Psoas muscle (tissue), 8 donors: ENCODE results near the gene GPC6. TPM values are rescaled to one million over a fixed set of nuclear protein-coding genes. Genes with fewer than 3 reads are reported as not detected.
"Not testable (repeated sequence)": the region's sequence is repeated elsewhere in the genome, so short reads cannot be mapped to it uniquely, and the experiment has no call there.

ENCODE experiments used
- ATAC-seq, 4 donors: fragments of 200-7000 bp; cut with Tn5 transposase; one replicate each; pipeline ENCODE4 v1.9.1; 2020; ENCODE audit warnings: moderate library complexity in 3 of 4, mild to moderate bottlenecking in 2 of 4
- DNase-seq, 2 donors: peaks; one replicate each; pipeline ENCODE4 v3.0.0-alpha.2; 2020
- H3K27ac ChIP-seq: fragments of 200-600 bp; one replicate; pipeline ENCODE4 v1.8.0; 2022
- H3K27me3 ChIP-seq, 3 donors: fragments of 200-600 bp in 1 of 3; one replicate each; pipeline versions ENCODE4 v1.6.1 to v1.8.0; 2013 to 2022; ENCODE audit warnings: low read length in 2 of 3, mild to moderate bottlenecking in 2 of 3, moderate library complexity in 1 of 3; ENCODE audit not compliant: insufficient read depth in 3 of 3
- H3K36me3 ChIP-seq, 2 donors: fragments of 200-600 bp in 1 of 2; one replicate each; pipeline versions ENCODE4 v1.6.1 to v1.8.0; 2013 to 2022; ENCODE audit warnings: low read depth in 1 of 2, mild to moderate bottlenecking in 1 of 2, moderate library complexity in 1 of 2; ENCODE audit not compliant: insufficient read depth in 1 of 2
- H3K4me1 ChIP-seq: fragments of 200-600 bp; one replicate; pipeline ENCODE4 v1.8.0; 2022
- H3K4me3 ChIP-seq: fragments of 200-600 bp; one replicate; pipeline ENCODE4 v1.8.0; 2022; ENCODE audit warnings: mild to moderate bottlenecking
- H3K9me3 ChIP-seq: fragments of 200-600 bp; one replicate; pipeline ENCODE4 v1.8.0; 2022
- WGBS, 3 donors: extraction: QIAGEN DNeasy Blood & Tissue Kit; methylation state at CpG; one replicate each; pipeline versions ENCODE4 v1.1.6 to v1.1.7; 2013; 5-methylcytosine and 5-hydroxymethylcytosine counted together
- intact Hi-C, 2 donors: fragments of 100-400 bp; cut with DNase I; formaldehyde crosslinking; loops; one replicate each; pipeline versions ENCODE4 v1.11.0 to v1.14.2; 2022
- polyA plus RNA-seq, 3 donors: library from polyadenylated mRNA; stranded (reverse); fragments of 200-250 nt; gene quantifications; one replicate each; pipeline ENCODE4 v1.2.3, GENCODE V29; 2013
- total RNA-seq, 4 donors: library from RNA; stranded (reverse); fragmentation: NEBNext Ultra II Directional in 2 of 4; extraction: Animal tissue kit (Norgen Biotek cat#: 25700) in 2 of 4; gene quantifications; one replicate each; pipeline versions ENCODE4 v1.2.1 to v1.2.4, GENCODE V29; 2021 to 2023
- TF ChIP-seq, protein P1 (sequence below): fragments of 200-600 bp; IDR thresholded peaks from one replicate; pipeline ENCODE4 v1.8.0; 2022; ENCODE audit warnings: antibody characterized with exemption
- donor health status: healthy with polysubstance abuse.
- donor health status: DM: no; HTN: no; CAD: no; lungs with moderate emphysema.
- donor health status: Bipolar disorder and iron deficiency.
- donor health status: healthy.
- donor health status: DM: yes; HTN: yes; CAD: no.
- donor health status: DM: no; HTN: no; CAD: no.
- donor health status: DM: no; HTN: no; CAD: no.
- donor health status: DM: yes; HTN: yes; CAD: no.

Gene GPC6
- total and polyA plus RNA-seq, 7 donors, result 0.07 to 3.7 (median 0.57) TPM

DNA sequence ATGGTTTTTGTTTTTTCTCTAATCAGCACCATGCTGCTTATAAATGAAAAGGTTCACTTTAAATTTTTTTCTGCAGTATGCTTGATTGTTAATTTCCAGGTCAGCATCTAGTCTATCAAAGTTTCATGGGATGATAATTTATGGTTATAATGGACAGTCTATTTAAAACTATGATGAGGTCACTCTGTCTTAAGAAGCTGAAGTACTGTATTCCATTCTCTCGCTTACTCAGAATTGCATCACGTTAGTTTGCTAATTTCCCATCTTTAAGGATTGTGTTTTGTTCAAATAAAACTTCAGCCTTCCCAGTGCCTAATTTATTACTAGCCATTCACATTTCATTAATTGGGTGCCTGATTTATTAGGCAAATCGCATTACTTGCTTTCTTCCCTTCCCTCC, 94.3 kb downstream of the GPC6 start:
- ATAC-seq, result no peak
- DNase-seq, result no peak
- WGBS, 3 donors, result 65 to 75% (median 73%) methylated on average over 3 of the region's 3 CpGs
- Histone ChIP-seq H3K36me3 (no peaks in the 10 kb centered on the region), H3K27ac (no peak overlapping the region), H3K4me1 (no peaks in the 10 kb centered on the region), H3K4me3 (no peak overlapping the region), H3K27me3 (no peaks in the 10 kb centered on the region), H3K9me3 (no peaks in the 10 kb centered on the region)
- intact Hi-C loops, result no loop called here
- TF ChIP-seq, protein P1, sequence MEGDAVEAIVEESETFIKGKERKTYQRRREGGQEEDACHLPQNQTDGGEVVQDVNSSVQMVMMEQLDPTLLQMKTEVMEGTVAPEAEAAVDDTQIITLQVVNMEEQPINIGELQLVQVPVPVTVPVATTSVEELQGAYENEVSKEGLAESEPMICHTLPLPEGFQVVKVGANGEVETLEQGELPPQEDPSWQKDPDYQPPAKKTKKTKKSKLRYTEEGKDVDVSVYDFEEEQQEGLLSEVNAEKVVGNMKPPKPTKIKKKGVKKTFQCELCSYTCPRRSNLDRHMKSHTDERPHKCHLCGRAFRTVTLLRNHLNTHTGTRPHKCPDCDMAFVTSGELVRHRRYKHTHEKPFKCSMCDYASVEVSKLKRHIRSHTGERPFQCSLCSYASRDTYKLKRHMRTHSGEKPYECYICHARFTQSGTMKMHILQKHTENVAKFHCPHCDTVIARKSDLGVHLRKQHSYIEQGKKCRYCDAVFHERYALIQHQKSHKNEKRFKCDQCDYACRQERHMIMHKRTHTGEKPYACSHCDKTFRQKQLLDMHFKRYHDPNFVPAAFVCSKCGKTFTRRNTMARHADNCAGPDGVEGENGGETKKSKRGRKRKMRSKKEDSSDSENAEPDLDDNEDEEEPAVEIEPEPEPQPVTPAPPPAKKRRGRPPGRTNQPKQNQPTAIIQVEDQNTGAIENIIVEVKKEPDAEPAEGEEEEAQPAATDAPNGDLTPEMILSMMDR, result no peak

DNA sequence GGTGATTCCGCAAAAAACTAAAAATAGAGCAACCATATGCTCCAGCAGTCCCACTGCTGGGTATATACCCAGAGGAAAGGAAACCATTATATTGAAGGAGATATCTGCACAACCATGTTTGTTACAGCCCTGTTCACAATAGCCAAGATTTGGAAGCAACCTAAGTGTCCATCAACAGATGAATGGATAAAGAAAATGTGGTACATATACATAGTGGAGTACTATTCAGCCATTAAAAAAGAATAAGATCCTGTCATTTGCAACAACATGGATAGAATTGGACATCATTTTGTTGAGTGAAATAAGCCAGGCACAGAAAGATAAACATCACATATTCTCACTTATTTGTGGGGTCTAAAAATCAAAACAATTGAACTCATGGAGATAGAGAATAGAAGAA, 97.3 kb downstream of the GPC6 start:
- ATAC-seq, H3K27me3 ChIP-seq, H3K27ac ChIP-seq, H3K4me3 ChIP-seq, H3K4me1 ChIP-seq, DNase-seq, H3K9me3 ChIP-seq, H3K36me3 ChIP-seq, intact Hi-C loops: not testable (repeated sequence)
- 95 to 100% (median 100%) methylated on average over 1 of the region's 1 CpG for WGBS, 3 donors

DNA sequence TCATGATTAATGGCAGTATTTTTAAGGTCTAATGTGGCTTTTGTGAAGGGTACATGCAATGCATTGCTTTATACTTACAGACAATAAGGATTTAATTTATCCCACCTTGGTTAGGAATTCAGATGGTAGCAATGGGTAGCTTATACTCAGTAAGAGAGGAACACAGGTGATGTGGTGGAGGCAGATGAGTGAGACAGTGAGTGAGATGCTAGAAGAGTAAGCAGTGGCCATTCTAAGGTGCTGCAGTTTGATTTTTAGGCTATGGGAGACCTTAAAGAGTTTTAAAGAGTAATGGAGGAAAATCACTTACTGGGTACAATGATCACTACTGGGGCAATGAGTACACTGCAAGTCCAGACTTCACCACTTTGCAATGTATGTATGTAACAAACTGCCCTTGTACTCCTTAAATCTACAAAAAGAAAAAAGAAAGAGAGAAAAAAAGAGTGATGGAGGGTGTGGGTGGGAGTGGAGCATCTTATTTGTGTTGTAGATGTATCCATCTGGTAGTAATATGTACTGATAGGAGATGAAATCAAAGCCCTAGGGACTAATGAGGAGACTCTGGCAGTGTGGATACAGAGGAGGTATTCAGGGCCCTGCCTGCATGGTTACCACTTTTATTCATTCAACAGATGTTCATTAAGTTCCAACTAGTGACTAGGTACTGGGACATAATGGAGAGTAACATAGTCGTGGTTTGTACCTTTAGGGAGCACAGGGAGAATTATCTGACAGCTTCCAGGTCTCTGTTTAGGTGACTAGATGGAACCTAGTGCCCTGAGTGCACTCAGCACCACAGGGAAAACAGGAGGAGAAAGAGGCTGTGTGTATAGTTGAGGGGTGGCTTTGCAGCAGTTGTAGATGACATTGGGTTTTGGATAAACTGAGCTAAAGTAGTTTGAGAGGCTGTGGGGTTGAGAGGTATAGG, 99.0 kb downstream of the GPC6 start:
- H3K4me3 ChIP-seq, result no peak overlapping the region
- TF ChIP-seq, protein P1, result no peak
- intact Hi-C loops, result no loop called here
- no peaks in the 10 kb centered on the region for H3K4me1 ChIP-seq
- H3K27ac ChIP-seq, result no peak overlapping the region
- no peak for ATAC-seq
- WGBS, 3 donors, result 62 to 71% (median 70%) methylated on average over 1 of the region's 1 CpG
- DNase-seq, result no peak
- H3K9me3 ChIP-seq, result no peaks in the 10 kb centered on the region
- H3K36me3 ChIP-seq, result no peaks in the 10 kb centered on the region
- H3K27me3 ChIP-seq, result no peaks in the 10 kb centered on the region

DNA sequence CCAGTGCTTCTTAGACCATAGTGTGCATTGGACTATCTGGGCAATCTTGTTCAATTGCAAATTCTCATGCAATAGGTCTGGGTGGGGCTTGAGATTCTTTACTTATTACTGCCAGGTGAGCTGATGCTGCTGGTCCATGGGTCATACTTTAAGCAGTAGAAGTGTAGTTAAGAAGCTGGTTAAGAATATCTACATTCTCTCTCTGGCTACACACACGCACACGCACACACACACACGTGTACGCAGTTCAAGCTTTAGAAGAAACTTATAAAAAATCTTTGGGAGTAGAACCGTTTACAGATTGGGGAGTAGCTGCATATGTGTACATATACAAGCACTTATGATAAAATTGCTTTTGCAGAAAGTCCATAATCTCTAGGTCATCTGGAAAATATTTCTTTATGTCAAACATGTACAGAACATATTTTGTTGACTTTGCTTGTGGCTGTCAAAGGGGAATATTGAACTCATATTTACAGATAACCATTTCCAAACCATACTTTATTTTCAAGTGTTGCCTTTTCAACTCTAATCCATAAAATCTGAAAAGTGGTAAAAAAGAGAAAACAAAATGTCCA, 99.7 kb downstream of the GPC6 start:
- DNase-seq (no peak), ATAC-seq (no peak)
- Histone ChIP-seq H3K4me1 (no peaks in the 10 kb centered on the region), H3K9me3 (no peaks in the 10 kb centered on the region), H3K4me3 (no peak overlapping the region), H3K27me3 (no peaks in the 10 kb centered on the region), H3K27ac (no peak overlapping the region), H3K36me3 (no peaks in the 10 kb centered on the region)
- WGBS, 3 donors, result 85 to 87% (median 85%) methylated on average over 5 of the region's 5 CpGs
- TF ChIP-seq, protein P1, result no peak
- intact Hi-C loops, result no loop called here

DNA sequence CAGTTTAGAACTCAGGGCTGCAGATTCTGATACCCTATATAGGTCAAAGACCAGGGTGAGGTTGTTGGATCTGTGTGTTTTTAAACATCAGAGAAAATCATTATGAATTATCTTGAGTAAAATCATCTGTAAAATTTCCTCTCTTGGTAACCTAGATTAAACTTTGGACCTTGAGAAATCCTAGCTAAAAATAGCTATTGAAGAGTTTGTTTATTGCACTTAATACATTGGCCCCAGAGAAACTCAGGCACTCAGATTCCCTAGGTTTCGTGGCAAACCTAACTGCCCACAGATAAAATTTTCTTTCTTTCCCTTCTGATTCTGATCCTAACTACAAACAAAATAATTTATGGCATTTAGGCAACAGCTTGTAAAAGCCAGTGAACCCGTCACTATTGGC, 102.3 kb downstream of the GPC6 start:
- no peak overlapping the region for H3K27ac ChIP-seq
- no peak overlapping the region for H3K4me3 ChIP-seq
- H3K9me3 ChIP-seq, result peaks cover 3% of the 10 kb centered on the region
- TF ChIP-seq, protein P1, result no peak
- intact Hi-C loops, result no loop called here
- no peaks in the 10 kb centered on the region for H3K4me1 ChIP-seq
- ATAC-seq, result no peak
- H3K36me3 ChIP-seq, result no peaks in the 10 kb centered on the region
- WGBS, 3 donors, result 16 to 43% (median 23%) methylated on average over 2 of the region's 2 CpGs
- DNase-seq, result no peak
- H3K27me3 ChIP-seq, result no peaks in the 10 kb centered on the region
